Activated CD8-positive, alpha-beta memory T cell treated with anti-CD3 and anti-CD28 coated beads for 48 hours (primary cell): Measurements from ENCODE around the gene SCYGR6.

Experiments
- DNase-seq, 3 experiments: peaks; one replicate each; pipeline ENCODE4 v3.0.0-alpha.2; 2020; ENCODE audit warnings: low read depth in 2 of 3, low spot score in 2 of 3

The SCYGR6 gene

DNA sequence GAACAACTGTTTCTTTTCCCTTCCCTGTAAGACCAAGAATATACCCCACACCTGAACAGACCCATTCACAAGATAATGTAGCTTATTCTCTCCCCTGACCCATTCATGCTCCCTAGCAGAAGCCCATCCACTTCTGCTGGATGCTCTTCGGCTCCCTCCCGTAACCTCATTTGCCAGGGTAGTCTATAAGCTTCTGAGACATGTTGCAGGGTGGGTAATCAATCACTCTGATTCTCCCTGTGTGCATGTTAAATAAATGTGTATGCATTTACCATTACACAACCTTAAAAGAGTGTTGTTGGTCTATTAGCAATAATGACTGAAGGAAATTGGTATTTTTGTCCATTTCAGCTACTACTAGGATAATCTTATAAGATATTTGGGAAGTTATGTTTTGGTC is 8.1 kb downstream of the SCYGR6 start:
- DNase-seq, result no peak

- no peak for DNase-seq
These were observed 11.3 kb downstream of the SCYGR6 start for GRCh38 chr2:227713291-227713690.

DNA sequence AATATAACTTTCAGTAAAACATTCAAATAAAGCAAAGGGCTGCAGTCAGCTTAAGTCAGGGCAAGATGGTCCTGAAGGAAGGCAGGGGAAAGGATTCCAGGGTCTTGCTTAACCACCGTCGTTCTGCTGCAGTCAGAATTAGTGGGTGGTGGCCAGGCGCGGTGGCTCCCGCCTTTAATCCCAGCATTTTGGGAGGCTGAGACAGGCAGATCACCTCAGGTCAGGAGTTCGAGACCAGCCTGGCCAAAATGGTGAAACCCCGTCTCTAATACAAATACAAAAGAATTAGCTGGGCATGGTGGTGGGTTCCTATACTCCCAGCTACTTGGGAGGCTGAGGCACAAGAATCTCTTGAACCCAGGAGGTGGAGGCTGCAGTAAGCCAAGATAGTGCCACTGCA is 13.6 kb downstream of the SCYGR6 start:
- no peak for DNase-seq

- DNase-seq, result no peak
These were observed 17.2 kb downstream of the SCYGR6 start for GRCh38 chr2:227707390-227707789.

- no peak for DNase-seq
These were observed 17.7 kb downstream of the SCYGR6 start for GRCh38 chr2:227706859-227707258.

DNA sequence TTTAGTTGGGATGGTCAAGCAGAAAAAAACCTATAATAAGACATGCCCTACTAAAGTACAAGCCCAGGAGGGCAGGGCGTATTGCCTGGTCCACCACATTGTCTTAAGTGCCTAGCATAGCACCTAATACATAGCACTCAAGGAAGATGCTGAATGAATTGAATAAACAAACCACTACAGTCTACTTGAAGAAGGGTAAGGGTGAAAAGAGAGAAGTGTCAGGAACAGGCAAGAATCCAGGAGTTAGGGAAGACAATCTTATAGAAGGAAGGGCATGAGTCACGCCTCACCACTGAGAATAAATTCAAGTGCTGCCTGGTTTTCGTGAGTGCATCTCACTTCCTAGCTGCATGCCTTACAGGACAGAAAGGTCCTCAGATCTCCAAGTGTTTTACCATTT is 20.6 kb downstream of the SCYGR6 start:
- DNase-seq, result no peak

GRCh38 chr2:227703280-227703732 is 21.3 kb downstream of the SCYGR6 start:
- DNase-seq, result no peak

GRCh38 chr2:227701556-227701955 is 23.0 kb downstream of the SCYGR6 start:
- no peak for DNase-seq

- no peak for DNase-seq
These were observed 27.4 kb downstream of the SCYGR6 start for GRCh38 chr2:227696990-227697679.

GRCh38 chr2:227687189-227687588 is 37.4 kb downstream of the SCYGR6 start:
- no peak for DNase-seq

- no peak for DNase-seq
These were observed 40.3 kb downstream of the SCYGR6 start for GRCh38 chr2:227684258-227684657.

- no peak for DNase-seq
These were observed 46.6 kb downstream of the SCYGR6 start for GRCh38 chr2:227677928-227678327.

DNA sequence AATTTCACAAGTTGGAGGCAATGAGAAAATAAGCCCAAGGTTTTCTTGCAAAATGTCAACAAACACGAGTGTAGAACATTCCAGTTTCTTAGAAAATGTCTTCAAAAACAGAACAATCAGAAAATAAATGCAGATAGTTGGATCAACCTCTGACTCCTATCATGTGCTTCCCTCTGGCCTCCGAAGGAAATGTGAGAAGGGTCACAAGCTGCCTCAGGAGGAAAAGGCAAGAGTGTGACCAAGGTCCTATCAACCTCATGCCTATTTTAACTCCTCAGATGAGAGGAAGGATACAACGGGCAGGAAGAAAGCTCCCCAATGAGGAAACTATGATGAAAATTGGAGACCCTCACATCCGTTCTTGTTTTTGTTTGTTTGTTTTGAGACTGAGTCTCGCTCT is 50.1 kb downstream of the SCYGR6 start:
- no peak for DNase-seq
